Caco-2 (cell line): ENCODE measurements around the gene ZNF710. TPM values are rescaled to one million over a fixed set of nuclear protein-coding genes. Genes with fewer than 3 reads are reported as not detected.

Source experiments
- BruUV-seq: library from RNA; stranded (reverse); fragments of 400-500 nt; replicated peaks from 2 replicates; lab custom pipeline; 2021; lab: Mats Ljungman, UMichigan
- CTCF ChIA-PET: fragments of 300-600 bp; sonication (Branson Sonifier 250); formaldehyde crosslinking; loops from one replicate; lab custom pipeline; 2022; ENCODE audit warnings: antibody characterized with exemption; lab: Charles Lee
- POLR2A ChIA-PET: fragments of 300-600 bp; sonication (Branson Sonifier 250); formaldehyde crosslinking; loops from one replicate; lab custom pipeline; 2022; ENCODE audit warnings: antibody characterized with exemption; lab: Charles Lee
- DNase-seq, 2 experiments: peaks; one replicate each; pipeline versions ENCODE4 v3.0.0 to v3.0.0-alpha.2; 2020 to 2022
- H3K27me3 ChIP-seq: replicated peaks from 2 replicates; pipeline ENCODE4 v1.6.0; 2011; ENCODE audit warnings: low read length; ENCODE audit not compliant: control insufficient read depth, insufficient read depth
- H3K36me3 ChIP-seq: 2 replicates; pipeline ENCODE4 v1.5.1; 2011; ENCODE audit warnings: low read length; ENCODE audit not compliant: control insufficient read depth, insufficient read depth
- H3K4me1 ChIP-seq: fragments of 250-450 bp; sonication (Bioruptor Pico); 2 replicates; pipeline ENCODE4 v1.5.1; 2020; ENCODE audit warnings: mild to moderate bottlenecking
- H3K4me3 ChIP-seq: 2 replicates; pipeline ENCODE4 v1.5.1; 2011; ENCODE audit warnings: low read depth, mild to moderate bottlenecking, control low read depth, low read length
- H3K9me3 ChIP-seq: fragments of 250-450 bp; sonication (Bioruptor Pico); 2 replicates; pipeline ENCODE4 v1.5.1; 2020; ENCODE audit warnings: mild to moderate bottlenecking, moderate library complexity
- H3K27ac Mint-ChIP-seq: one replicate; pipeline ENCODE4 v1.8.0; 2022; ENCODE audit warnings: mixed read lengths; ENCODE audit not compliant: unreplicated experiment
- H3K27me3 Mint-ChIP-seq: one replicate; pipeline ENCODE4 v1.8.0; 2022; ENCODE audit warnings: mixed read lengths; ENCODE audit not compliant: insufficient read depth, unreplicated experiment
- H3K36me3 Mint-ChIP-seq: one replicate; pipeline ENCODE4 v1.8.0; 2022; ENCODE audit warnings: mild to moderate bottlenecking, mixed read lengths; ENCODE audit not compliant: insufficient read depth, unreplicated experiment
- H3K4me1 Mint-ChIP-seq: one replicate; pipeline ENCODE4 v1.8.0; 2022; ENCODE audit warnings: low read depth, mixed read lengths; ENCODE audit not compliant: unreplicated experiment
- H3K4me3 Mint-ChIP-seq: one replicate; pipeline ENCODE4 v1.8.0; 2022; ENCODE audit warnings: mild to moderate bottlenecking, moderate library complexity, mixed read lengths; ENCODE audit not compliant: unreplicated experiment
- H3K9me3 Mint-ChIP-seq: one replicate; pipeline ENCODE4 v1.8.0; 2022; ENCODE audit warnings: mixed read lengths; ENCODE audit not compliant: unreplicated experiment
- CTCF ChIP-seq, 2 experiments: fragments of 200-600 bp in 1 of 2; IDR thresholded peaks; 1 replicate in 1 of 2; 2 replicates in 1 of 2; pipeline versions ENCODE4 v1.5.1 to v1.8.0; 2011 to 2022; ENCODE audit warnings: antibody characterized with exemption in 1 of 2, control low read depth in 1 of 2, inconsistent platforms in 1 of 2, low read depth in 1 of 2, low read length in 1 of 2, mild to moderate bottlenecking in 1 of 2, moderate library complexity in 1 of 2; ENCODE audit not compliant: insufficient read depth in 1 of 2, severe bottlenecking in 1 of 2, unreplicated experiment in 1 of 2
- intact Hi-C: fragments of 100-400 bp; cut with micrococcal nuclease; formaldehyde crosslinking; loops from one replicate; pipeline ENCODE4 v1.10.0; 2022; ENCODE audit not compliant: unreplicated experiment
- total RNA-seq: library from RNA; stranded (reverse); gene quantifications from 2 replicates; pipeline ENCODE4 v1.2.3, GENCODE V29; 2022

ZNF710 gene
- total RNA-seq, 1 experiment from 2014 or later = 21.4 TPM

GRCh38 chr15:90055182-90055581 is 54.1 kb downstream of the ZNF710 start:
- Mint-ChIP-seq H3K4me1 (peaks cover 7% of the 10 kb centered on the region), H3K4me3 (no peak overlapping the region)
- intact Hi-C loops = no loop called here

GRCh38 chr15:90056529-90056928 is 55.4 kb downstream of the ZNF710 start:
- intact Hi-C loops = no loop called here
- TF ChIP-seq CTCF (IDR thresholded peaks at IDR 0.05; ENCODE audit: insufficient read depth in 1 of 2, low read depth in 1 of 2, low read length in 1 of 2, severe bottlenecking in 1 of 2, unreplicated experiment in 1 of 2) = no peak
- no TSS peak for BruUV-seq
- H3K4me1 ChIP-seq = no peaks in the 10 kb centered on the region
- POLR2A ChIA-PET = no interaction called here
- Mint-ChIP-seq H3K4me1 (peaks cover 7% of the 10 kb centered on the region), H3K4me3 (no peak overlapping the region), H3K27me3 (no peaks in the 10 kb centered on the region), H3K9me3 (no peaks in the 10 kb centered on the region), H3K27ac (no peak overlapping the region), H3K36me3 (no peaks in the 10 kb centered on the region)
- CTCF ChIA-PET = no interaction called here
- DNase-seq = no peak
- H3K27me3 ChIP-seq = no peaks in the 10 kb centered on the region
- H3K9me3 ChIP-seq = no peaks in the 10 kb centered on the region
- no peaks in the 10 kb centered on the region for H3K36me3 ChIP-seq
- H3K4me3 ChIP-seq = no peak overlapping the region

More at GRCh38 chr15:90055182-90055581, 54.1 kb downstream of the ZNF710 start:
- Histone ChIP-seq H3K4me3 (no peak overlapping the region), H3K4me1 (no peaks in the 10 kb centered on the region), H3K9me3 (no peaks in the 10 kb centered on the region), H3K36me3 (no peaks in the 10 kb centered on the region), H3K27me3 (no peaks in the 10 kb centered on the region)
- CTCF ChIA-PET = no interaction called here
- no peak for TF ChIP-seq CTCF (IDR thresholded peaks at IDR 0.05; ENCODE audit: insufficient read depth in 1 of 2, low read depth in 1 of 2, low read length in 1 of 2, severe bottlenecking in 1 of 2, unreplicated experiment in 1 of 2)
- Mint-ChIP-seq H3K9me3 (no peaks in the 10 kb centered on the region), H3K27ac (no peak overlapping the region), H3K27me3 (no peaks in the 10 kb centered on the region), H3K36me3 (no peaks in the 10 kb centered on the region)
- BruUV-seq = no TSS peak
- no peak for DNase-seq
- POLR2A ChIA-PET = no interaction called here

- H3K36me3 ChIP-seq = no peaks in the 10 kb centered on the region
- DNase-seq = no peak
- Mint-ChIP-seq H3K4me3 (no peak overlapping the region), H3K4me1 (peaks cover 7% of the 10 kb centered on the region), H3K9me3 (no peaks in the 10 kb centered on the region), H3K36me3 (no peaks in the 10 kb centered on the region), H3K27me3 (no peaks in the 10 kb centered on the region), H3K27ac (no peak overlapping the region)
- BruUV-seq = no TSS peak
- ChIA-PET POLR2A (no interaction called here), CTCF (no interaction called here)
- no peak for TF ChIP-seq CTCF (IDR thresholded peaks at IDR 0.05; ENCODE audit: insufficient read depth in 1 of 2, low read depth in 1 of 2, low read length in 1 of 2, severe bottlenecking in 1 of 2, unreplicated experiment in 1 of 2)
- no peaks in the 10 kb centered on the region for H3K4me1 ChIP-seq
- intact Hi-C loops = no loop called here
- no peaks in the 10 kb centered on the region for H3K9me3 ChIP-seq
- H3K27me3 ChIP-seq = no peaks in the 10 kb centered on the region
- no peak overlapping the region for H3K4me3 ChIP-seq
These were observed 57.2 kb downstream of the ZNF710 start for GRCh38 chr15:90058308-90058707.
